ENCODE measurements around the gene SASH3. TPM values are rescaled to one million over a fixed set of nuclear protein-coding genes. Genes with fewer than 3 reads are reported as not detected.

SASH3 gene
- total RNA-seq, 1 donor from 2014 or later: not detected

GRCh38 chrX:129804806-129805205 lies 25.1 kb downstream of the SASH3 start:
- DNase-seq (ENCODE audit: low read depth): no peak

GRCh38 chrX:129808158-129808828 lies 28.5 kb downstream of the SASH3 start:
- DNase-seq (ENCODE audit: low read depth): no peak

GRCh38 chrX:129808829-129809796 lies 29.4 kb downstream of the SASH3 start:
- no peak for DNase-seq (ENCODE audit: low read depth)

GRCh38 chrX:129813662-129814368 lies 34.1 kb downstream of the SASH3 start:
- DNase-seq (ENCODE audit: low read depth): no peak

- peak; percentile 44 for DNase-seq (ENCODE audit: low read depth)
Measured at GRCh38 chrX:129818123-129818522, 38.4 kb downstream of the SASH3 start.

GRCh38 chrX:129823115-129823514 lies 43.4 kb downstream of the SASH3 start:
- peak; percentile 28 for DNase-seq (ENCODE audit: low read depth)

GRCh38 chrX:129823522-129823921 lies 43.8 kb downstream of the SASH3 start:
- DNase-seq (ENCODE audit: low read depth): no peak

GRCh38 chrX:129824620-129825019 lies 44.9 kb downstream of the SASH3 start:
- no peak for DNase-seq (ENCODE audit: low read depth)

- no peak for DNase-seq (ENCODE audit: low read depth)
Measured at GRCh38 chrX:129825746-129826505, 46.2 kb downstream of the SASH3 start.

GRCh38 chrX:129830494-129830893 lies 50.7 kb downstream of the SASH3 start:
- DNase-seq (ENCODE audit: low read depth): no peak

- no peak for DNase-seq (ENCODE audit: low read depth)
Measured at GRCh38 chrX:129831091-129831885, 51.5 kb downstream of the SASH3 start.

GRCh38 chrX:129833153-129833990 lies 53.6 kb downstream of the SASH3 start:
- peak; percentile 72 for DNase-seq (ENCODE audit: low read depth)

- DNase-seq (ENCODE audit: low read depth): no peak
Measured at GRCh38 chrX:129836827-129837226, 57.1 kb downstream of the SASH3 start.

- no peak for DNase-seq (ENCODE audit: low read depth)
Measured at GRCh38 chrX:129840344-129840743, 60.6 kb downstream of the SASH3 start.

- peak; percentile 19 for DNase-seq (ENCODE audit: low read depth)
Measured at GRCh38 chrX:129842510-129843208, 62.9 kb downstream of the SASH3 start.

- DNase-seq (ENCODE audit: low read depth): no peak
Measured at GRCh38 chrX:129843209-129843458, 63.4 kb downstream of the SASH3 start.

- peak; percentile 85 for DNase-seq (ENCODE audit: low read depth)
Measured at GRCh38 chrX:129843459-129844306, 63.9 kb downstream of the SASH3 start, which contains the start of gene ZDHHC9. TSS of gene ZDHHC9 (minus strand) at chrX:129843886. CDS start at chrX:129841945, 1,941 bp downstream.

Data from myocyte (in vitro differentiated cells).